Uterus (tissue), 2 donors: ENCODE results near the gene BGN.

Experiments
- CTCF ChIP-seq, 4 experiments: fragments of 200-600 bp in 2 of 4; fragments of 450-650 bp in 2 of 4; sonication (generic) in 2 of 4; IDR thresholded peaks; one replicate each; pipeline ENCODE4 v1.5.1; 2016 to 2019; ENCODE audit warnings: antibody characterized with exemption in 4 of 4, mild to moderate bottlenecking in 2 of 4, moderate library complexity in 1 of 4
- POLR2A ChIP-seq, 2 donors: fragments of 450-650 bp; IDR thresholded peaks; one replicate each; pipeline ENCODE4 v1.6.1; 2016; ENCODE audit warnings: antibody characterized with exemption in 2 of 2, mild to moderate bottlenecking in 1 of 2, moderate library complexity in 1 of 2

- TF ChIP-seq CTCF (IDR thresholded peaks at IDR 0.05) = no peak
- no peak for TF ChIP-seq POLR2A (IDR thresholded peaks at IDR 0.05)
Observed at GRCh38 chrX:153499876-153500275, 5.1 kb downstream of the BGN start.
